K562 (cell line): ENCODE measurements around the gene SUSD3. TPM values are rescaled to one million over a fixed set of nuclear protein-coding genes. Genes with fewer than 3 reads are reported as not detected.

Experiments
- ASH1L ChIP-seq: fragments of 450-650 bp; IDR thresholded peaks from 2 replicates; pipeline ENCODE4 v1.6.1; 2018; ENCODE audit warnings: borderline replicate concordance, mild to moderate bottlenecking, low read depth; ENCODE audit not compliant: partially characterized antibody
- BCL6 ChIP-seq: fragments of 250-450 bp; sonication (Bioruptor Pico); IDR thresholded peaks from 2 replicates; pipeline ENCODE4 v1.4.0; 2020
- C11orf30 ChIP-seq: fragments of 450-650 bp; IDR thresholded peaks from 2 replicates; pipeline ENCODE4 v1.6.1; 2016; ENCODE audit warnings: low read depth, mild to moderate bottlenecking
- CBFB ChIP-seq: sonication (generic); formaldehyde crosslinking; IDR thresholded peaks from 2 replicates; pipeline ENCODE4 v1.4.0; 2020; ENCODE audit warnings: mild to moderate bottlenecking, missing genetic modification reagents
- CEBPB ChIP-seq: fragments of 450-650 bp; IDR thresholded peaks from 2 replicates; pipeline ENCODE4 v1.6.1; 2016; ENCODE audit warnings: missing genetic modification characterization, missing compliant biosample characterization
- FOXP1 ChIP-seq: sonication (generic); formaldehyde crosslinking; IDR thresholded peaks from 2 replicates; pipeline ENCODE4 v1.8.0; 2022; ENCODE audit warnings: mild to moderate bottlenecking, missing genetic modification reagents
- ILK ChIP-seq: fragments of 450-650 bp; IDR thresholded peaks from 2 replicates; pipeline ENCODE4 v1.6.1; 2016; ENCODE audit warnings: missing genetic modification characterization, low read depth, mild to moderate bottlenecking, missing compliant biosample characterization, moderate library complexity, borderline replicate concordance
- JUND ChIP-seq, 2 experiments: IDR thresholded peaks; 2 replicates in 1 of 2; 3 replicates in 1 of 2; pipeline ENCODE4 v1.6.1; 2011; ENCODE audit warnings: borderline replicate concordance in 2 of 2, low read depth in 2 of 2, low read length in 2 of 2, improper control_type of control experiment in 1 of 2, missing biosample characterization in 1 of 2, missing genetic modification characterization in 1 of 2, missing genetic modification reagents in 1 of 2
- LARP7 ChIP-seq: fragments of 450-650 bp; IDR thresholded peaks from 2 replicates; pipeline ENCODE4 v1.6.1; 2016
- MEIS2 ChIP-seq: fragments of 450-650 bp; IDR thresholded peaks from 2 replicates; pipeline ENCODE4 v1.6.1; 2014; ENCODE audit warnings: mild to moderate bottlenecking; ENCODE audit not compliant: partially characterized antibody
- NFIC ChIP-seq: fragments of 450-650 bp; IDR thresholded peaks from 2 replicates; pipeline ENCODE4 v1.6.1; 2017; ENCODE audit warnings: mild to moderate bottlenecking, inconsistent platforms
- RB1 ChIP-seq: fragments of 450-650 bp; IDR thresholded peaks from 2 replicates; pipeline ENCODE4 v1.6.1; 2017; ENCODE audit warnings: low read depth, mild to moderate bottlenecking
- RFX1 ChIP-seq: fragments of 450-650 bp; IDR thresholded peaks from 2 replicates; pipeline ENCODE4 v1.6.1; 2016; ENCODE audit warnings: mild to moderate bottlenecking, moderate library complexity
- TAF15 ChIP-seq: fragments of 200-400 bp; formaldehyde crosslinking; IDR thresholded peaks from 2 replicates; pipeline ENCODE4 v1.6.1; 2017; ENCODE audit warnings: mild to moderate bottlenecking, low read depth, low read length, moderate library complexity
- TAL1 ChIP-seq: fragments of 450-650 bp; IDR thresholded peaks from 2 replicates; pipeline ENCODE4 v1.6.1; 2016; ENCODE audit warnings: mild to moderate bottlenecking
- TEAD1 ChIP-seq, 2 experiments: fragments of 450-650 bp in 1 of 2; sonication (generic) in 1 of 2; formaldehyde crosslinking; IDR thresholded peaks; 2 replicates each; pipeline versions ENCODE4 v1.4.0 to v1.8.0; 2020 to 2022; ENCODE audit warnings: mild to moderate bottlenecking in 2 of 2, missing genetic modification reagents in 1 of 2
- TFAM ChIP-seq: fragments of 250-450 bp; sonication (Bioruptor Pico); conservative IDR thresholded peaks from 2 replicates; pipeline ENCODE4 v1.5.0; 2021; ENCODE audit warnings: mild to moderate bottlenecking, moderate library complexity
- ZBTB7A ChIP-seq: IDR thresholded peaks from 2 replicates; pipeline ENCODE4 v1.6.1; 2011; ENCODE audit warnings: low read depth, mild to moderate bottlenecking, low read length, moderate library complexity, borderline replicate concordance; ENCODE audit not compliant: control insufficient read depth
- ZNF785 ChIP-seq: fragments of 250-450 bp; sonication (Bioruptor Pico); IDR thresholded peaks from 2 replicates; pipeline ENCODE4 v1.4.0; 2020; ENCODE audit warnings: mild to moderate bottlenecking
- polyA plus RNA-seq, 8 experiments: library from polyadenylated mRNA; depleted of rRNA in 4 of 8; stranded (reverse) in 5 of 8; unstranded in 3 of 8; fragments of >200 nt; fragmentation: Nextera tagmentation in 2 of 8; fragmentation: Illumina TruSeq in 1 of 8; extraction: Ambion mirVana in 2 of 8; extraction: Trizol in 1 of 8; gene quantifications; 2 replicates each; pipeline versions ENCODE4 v1.2.1 to v1.2.3, GENCODE V29; 2011 to 2014; ENCODE audit warnings: inconsistent platforms in 1 of 8, missing spikeins in 1 of 8
- total RNA-seq, 7 experiments: library from RNA; depleted of rRNA in 6 of 7; stranded (reverse); fragments of >200 nt in 6 of 7; fragmentation: Illumina TruSeq in 2 of 7; extraction: Trizol in 2 of 7; gene quantifications; 2 replicates each; pipeline versions ENCODE4 v1.2.1 to v1.2.3, GENCODE V29; 2011 to 2021; ENCODE audit warnings: low replicate concordance in 1 of 7
- TF ChIP-seq, protein P1 (sequence below): fragments of 250-450 bp; sonication (Bioruptor Pico); IDR thresholded peaks from 2 replicates; pipeline ENCODE4 v1.5.0; 2021; ENCODE audit warnings: mild to moderate bottlenecking, borderline replicate concordance
- TF ChIP-seq, protein P2 (sequence below), 2 experiments: fragments of 450-650 bp in 1 of 2; sonication (generic) in 1 of 2; formaldehyde crosslinking in 1 of 2; IDR thresholded peaks in 1 of 2; conservative IDR thresholded peaks in 1 of 2; 2 replicates each; pipeline versions ENCODE4 v1.6.1 to v1.8.1; 2016 to 2023; ENCODE audit warnings: mild to moderate bottlenecking in 2 of 2, moderate library complexity in 2 of 2, inconsistent platforms in 1 of 2, missing genetic modification reagents in 1 of 2
- TF ChIP-seq, protein P3 (sequence below): fragments of 250-450 bp; sonication (Bioruptor Pico); IDR thresholded peaks from 2 replicates; pipeline ENCODE4 v1.6.1; 2021; ENCODE audit warnings: mild to moderate bottlenecking
- TF ChIP-seq, protein P4 (sequence below): sonication (generic); formaldehyde crosslinking; IDR thresholded peaks from 2 replicates; pipeline ENCODE4 v1.9.0; 2022; ENCODE audit warnings: mild to moderate bottlenecking, missing genetic modification reagents

SUSD3 gene
- total and polyA plus RNA-seq, 9 of the 15 experiments (the other 6 are each of a cell fraction or from before 2014, with no cell fraction given) = 1.3 to 21.7 (median 11.4) TPM

DNA sequence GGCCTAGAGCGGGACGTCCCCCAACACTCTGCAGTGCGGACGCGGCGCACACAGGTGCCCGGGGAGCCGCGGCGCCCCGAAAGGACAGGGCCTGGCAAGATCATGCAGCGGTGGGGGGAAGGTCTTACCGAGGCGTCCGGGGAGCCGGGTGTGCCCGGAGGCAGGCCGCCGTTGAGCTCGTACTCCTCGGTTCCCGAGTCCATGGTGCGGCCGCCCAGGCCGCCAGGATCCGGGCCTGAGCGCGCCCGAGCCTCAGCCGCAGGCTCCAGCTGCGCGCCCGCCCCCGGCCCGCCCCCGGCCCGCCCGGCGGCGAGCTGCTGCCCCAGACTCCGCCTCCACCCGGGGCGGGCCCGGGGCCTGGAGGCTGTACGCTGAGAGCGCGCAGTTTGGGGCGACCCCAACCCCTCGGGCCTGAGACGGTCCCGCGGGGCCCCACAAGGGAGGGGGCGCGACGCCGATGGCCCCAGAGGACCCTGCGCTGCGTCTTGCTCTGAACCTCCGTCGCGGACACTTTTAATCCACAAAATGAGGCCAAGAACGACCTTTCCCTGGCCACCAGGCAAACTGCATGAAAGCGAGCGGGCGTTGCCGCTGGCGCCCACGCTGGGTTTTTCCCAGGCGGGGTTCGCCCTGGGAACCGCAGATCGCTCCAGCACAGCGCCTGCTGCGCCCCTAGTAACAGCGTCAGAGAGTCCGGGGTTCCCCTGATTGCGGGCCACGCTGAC is 75.7 kb downstream of the SUSD3 start, which contains the start of gene NINJ1 (continued):
- TF ChIP-seq NFIC (peak; percentile 65), FOXP1 (0 out of 2 replicates have a peak, but pooled peaks have one; percentile 55), BCL6 (CRISPR knock-in tag) (no peak), JUND (IDR thresholded peaks at IDR 0.05; ENCODE audit: borderline replicate concordance, low read depth, low read length) (no peak), JUND (tag; IDR thresholded peaks at IDR 0.05; ENCODE audit: borderline replicate concordance, low read depth, low read length) (no peak), TAL1 (no peak), TEAD1 (CRISPR knock-in tag; IDR thresholded peaks at IDR 0.05) (peak in 1 of 2 experiments; percentile 43; a peak in 1 of 4 replicates), ZBTB7A (peak; percentile 84; the same call in 1 of the 2 replicates), ASH1L (no peak), TFAM (no peak), TAF15 (no peak), CEBPB (tag) (no peak), ZNF785 (CRISPR knock-in tag) (no peak), ILK (tag) (no peak), C11orf30 (no peak), CBFB (0 out of 2 replicates have a peak, but pooled peaks have one; percentile 52), MEIS2 (no peak), LARP7 (no peak), RFX1 (no peak), RB1 (peak; percentile 40; the same call in 1 of the 2 replicates)
- TF ChIP-seq, protein P1, sequence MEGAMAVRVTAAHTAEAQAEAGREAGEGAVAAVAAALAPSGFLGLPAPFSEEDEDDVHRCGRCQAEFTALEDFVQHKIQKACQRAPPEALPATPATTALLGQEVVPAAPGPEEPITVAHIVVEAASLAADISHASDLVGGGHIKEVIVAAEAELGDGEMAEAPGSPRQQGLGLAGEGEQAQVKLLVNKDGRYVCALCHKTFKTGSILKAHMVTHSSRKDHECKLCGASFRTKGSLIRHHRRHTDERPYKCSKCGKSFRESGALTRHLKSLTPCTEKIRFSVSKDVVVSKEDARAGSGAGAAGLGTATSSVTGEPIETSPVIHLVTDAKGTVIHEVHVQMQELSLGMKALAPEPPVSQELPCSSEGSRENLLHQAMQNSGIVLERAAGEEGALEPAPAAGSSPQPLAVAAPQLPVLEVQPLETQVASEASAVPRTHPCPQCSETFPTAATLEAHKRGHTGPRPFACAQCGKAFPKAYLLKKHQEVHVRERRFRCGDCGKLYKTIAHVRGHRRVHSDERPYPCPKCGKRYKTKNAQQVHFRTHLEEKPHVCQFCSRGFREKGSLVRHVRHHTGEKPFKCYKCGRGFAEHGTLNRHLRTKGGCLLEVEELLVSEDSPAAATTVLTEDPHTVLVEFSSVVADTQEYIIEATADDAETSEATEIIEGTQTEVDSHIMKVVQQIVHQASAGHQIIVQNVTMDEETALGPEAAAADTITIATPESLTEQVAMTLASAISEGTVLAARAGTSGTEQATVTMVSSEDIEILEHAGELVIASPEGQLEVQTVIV (CRISPR knock-in tag) = no peak
- TF ChIP-seq, protein P2, sequence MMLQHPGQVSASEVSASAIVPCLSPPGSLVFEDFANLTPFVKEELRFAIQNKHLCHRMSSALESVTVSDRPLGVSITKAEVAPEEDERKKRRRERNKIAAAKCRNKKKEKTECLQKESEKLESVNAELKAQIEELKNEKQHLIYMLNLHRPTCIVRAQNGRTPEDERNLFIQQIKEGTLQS (IDR thresholded peaks at IDR 0.05) = no peak
- TF ChIP-seq, protein P2 (CRISPR knock-in tag; conservative IDR thresholded peaks at IDR 0.05) = no peak
- TF ChIP-seq, protein P3, sequence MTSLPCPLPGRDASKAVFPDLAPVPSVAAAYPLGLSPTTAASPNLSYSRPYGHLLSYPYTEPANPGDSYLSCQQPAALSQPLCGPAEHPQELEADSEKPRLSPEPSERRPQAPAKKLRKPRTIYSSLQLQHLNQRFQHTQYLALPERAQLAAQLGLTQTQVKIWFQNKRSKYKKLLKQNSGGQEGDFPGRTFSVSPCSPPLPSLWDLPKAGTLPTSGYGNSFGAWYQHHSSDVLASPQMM = no peak
- TF ChIP-seq, protein P4, sequence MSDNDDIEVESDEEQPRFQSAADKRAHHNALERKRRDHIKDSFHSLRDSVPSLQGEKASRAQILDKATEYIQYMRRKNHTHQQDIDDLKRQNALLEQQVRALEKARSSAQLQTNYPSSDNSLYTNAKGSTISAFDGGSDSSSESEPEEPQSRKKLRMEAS (CRISPR knock-in tag) = 0 out of 2 replicates have a peak, but pooled peaks have one; percentile 25
